ENCODE measurements around the gene NPC1L1.
A peak's percentile ranks its signal among the peaks of the same experiment; 100 is the strongest.

The NPC1L1 gene

GRCh38 chr7:44541028-44541869 is at the start of gene NPC1L1:
TSS of gene NPC1L1 (minus strand) at chr7:44541330. CDS start at chr7:44541259, 71 bp downstream.
- Histone ChIP-seq H3K36me3 (ENCODE audit: insufficient read depth, low read length) (no peaks in the 10 kb centered on the region), H3K9me3 (ENCODE audit: control insufficient read depth, insufficient read depth, low read length) (no peaks in the 10 kb centered on the region), H3K4me1 (ENCODE audit: insufficient read depth, low read length) (no peaks in the 10 kb centered on the region), H3K9ac (ENCODE audit: low read depth, low read length) (no peak within 1 kb of the TSS)

GRCh38 chr7:44590910-44591309 is 49.8 kb upstream of the NPC1L1 start:
- H3K4me1 ChIP-seq (ENCODE audit: insufficient read depth, low read length), result no peaks in the 10 kb centered on the region
- H3K36me3 ChIP-seq (ENCODE audit: insufficient read depth, low read length), result no peaks in the 10 kb centered on the region
- H3K9ac ChIP-seq (ENCODE audit: low read depth, low read length), result no peak overlapping the region
- H3K9me3 ChIP-seq (ENCODE audit: control insufficient read depth, insufficient read depth, low read length), result no peaks in the 10 kb centered on the region

GRCh38 chr7:44587843-44588711 is 46.9 kb upstream of the NPC1L1 start:
- Histone ChIP-seq H3K36me3 (ENCODE audit: insufficient read depth, low read length) (no peaks in the 10 kb centered on the region), H3K9me3 (ENCODE audit: control insufficient read depth, insufficient read depth, low read length) (no peaks in the 10 kb centered on the region), H3K4me1 (ENCODE audit: insufficient read depth, low read length) (no peaks in the 10 kb centered on the region), H3K9ac (ENCODE audit: low read depth, low read length) (no peak overlapping the region)

GRCh38 chr7:44583146-44583865 is 42.2 kb upstream of the NPC1L1 start:
- no peaks in the 10 kb centered on the region for H3K9me3 ChIP-seq (ENCODE audit: control insufficient read depth, insufficient read depth, low read length)
- H3K4me1 ChIP-seq (ENCODE audit: insufficient read depth, low read length), result peaks cover 5% of the 10 kb centered on the region; the same call in 1 of the 2 replicates
- H3K9ac ChIP-seq (ENCODE audit: low read depth, low read length), result peak overlapping the region; percentile 100
- peaks cover 10% of the 10 kb centered on the region for H3K36me3 ChIP-seq (ENCODE audit: insufficient read depth, low read length)

GRCh38 chr7:44581879-44582603 is 40.9 kb upstream of the NPC1L1 start, which contains the start of gene TMED4:
TSS of gene TMED4 (minus strand) at chr7:44582231. CDS start at chr7:44582206, 25 bp downstream.
- Histone ChIP-seq H3K4me1 (ENCODE audit: insufficient read depth, low read length) (peaks cover 5% of the 10 kb centered on the region; the same call in 1 of the 2 replicates), H3K9ac (ENCODE audit: low read depth, low read length) (peak within 1 kb of the TSS; percentile 100), H3K36me3 (ENCODE audit: insufficient read depth, low read length) (peaks cover 13% of the 10 kb centered on the region), H3K9me3 (ENCODE audit: control insufficient read depth, insufficient read depth, low read length) (no peaks in the 10 kb centered on the region)

GRCh38 chr7:44580945-44581878 is 40.1 kb upstream of the NPC1L1 start:
- H3K36me3 ChIP-seq (ENCODE audit: insufficient read depth, low read length), result peaks cover 13% of the 10 kb centered on the region

GRCh38 chr7:44576228-44576627 is 35.1 kb upstream of the NPC1L1 start:
- Histone ChIP-seq H3K9me3 (ENCODE audit: control insufficient read depth, insufficient read depth, low read length) (no peaks in the 10 kb centered on the region), H3K9ac (ENCODE audit: low read depth, low read length) (no peak overlapping the region), H3K4me1 (ENCODE audit: insufficient read depth, low read length) (peaks cover 14% of the 10 kb centered on the region), H3K36me3 (ENCODE audit: insufficient read depth, low read length) (peaks cover 29% of the 10 kb centered on the region)

More at GRCh38 chr7:44580945-44581878, 40.1 kb upstream of the NPC1L1 start:
- Histone ChIP-seq H3K9me3 (ENCODE audit: control insufficient read depth, insufficient read depth, low read length) (no peaks in the 10 kb centered on the region), H3K9ac (ENCODE audit: low read depth, low read length) (peak overlapping the region; percentile 100), H3K4me1 (ENCODE audit: insufficient read depth, low read length) (peaks cover 5% of the 10 kb centered on the region; the same call in 1 of the 2 replicates)

- no peaks in the 10 kb centered on the region for H3K9me3 ChIP-seq (ENCODE audit: control insufficient read depth, insufficient read depth, low read length)
- H3K36me3 ChIP-seq (ENCODE audit: insufficient read depth, low read length), result peaks cover 37% of the 10 kb centered on the region
- peaks cover 9% of the 10 kb centered on the region; the same call in 1 of the 2 replicates for H3K4me1 ChIP-seq (ENCODE audit: insufficient read depth, low read length)
- H3K9ac ChIP-seq (ENCODE audit: low read depth, low read length), result no peak overlapping the region
These were observed 33.9 kb upstream of the NPC1L1 start for GRCh38 chr7:44575054-44575453.

GRCh38 chr7:44574287-44574872 is 33.2 kb upstream of the NPC1L1 start:
- no peaks in the 10 kb centered on the region for H3K9me3 ChIP-seq (ENCODE audit: control insufficient read depth, insufficient read depth, low read length)
- peak overlapping the region; percentile 90; the same call in 1 of the 2 replicates for H3K9ac ChIP-seq (ENCODE audit: low read depth, low read length)
- H3K4me1 ChIP-seq (ENCODE audit: insufficient read depth, low read length), result peaks cover 9% of the 10 kb centered on the region; the same call in 1 of the 2 replicates
- peaks cover 42% of the 10 kb centered on the region for H3K36me3 ChIP-seq (ENCODE audit: insufficient read depth, low read length)

GRCh38 chr7:44573464-44574286 is 32.5 kb upstream of the NPC1L1 start, which contains the start of gene DDX56:
TSS of gene DDX56 (minus strand) at chr7:44573908. CDS start at chr7:44573895, 13 bp downstream.
- Histone ChIP-seq H3K9ac (ENCODE audit: low read depth, low read length) (peak within 1 kb of the TSS; percentile 90), H3K36me3 (ENCODE audit: insufficient read depth, low read length) (peaks cover 41% of the 10 kb centered on the region), H3K4me1 (ENCODE audit: insufficient read depth, low read length) (peaks cover 9% of the 10 kb centered on the region; the same call in 1 of the 2 replicates), H3K9me3 (ENCODE audit: control insufficient read depth, insufficient read depth, low read length) (no peaks in the 10 kb centered on the region)

- Histone ChIP-seq H3K36me3 (ENCODE audit: insufficient read depth, low read length) (peaks cover 45% of the 10 kb centered on the region), H3K9ac (ENCODE audit: low read depth, low read length) (peak overlapping the region; percentile 90), H3K4me1 (ENCODE audit: insufficient read depth, low read length) (peaks cover 9% of the 10 kb centered on the region; the same call in 1 of the 2 replicates), H3K9me3 (ENCODE audit: control insufficient read depth, insufficient read depth, low read length) (no peaks in the 10 kb centered on the region)
These were observed 31.6 kb upstream of the NPC1L1 start for GRCh38 chr7:44572771-44573170.

All from ES-I3 (cell line).